Right atrium auricular region (tissue), 2 donors: ENCODE measurements around the gene OGFRL1. TPM values are rescaled to one million over a fixed set of nuclear protein-coding genes. Genes with fewer than 3 reads are reported as not detected.

Source experiments
- DNase-seq: peaks from one replicate; pipeline ENCODE4 v3.0.0-alpha.2; 2019; ENCODE audit warnings: low spot score
- H3K27ac ChIP-seq, 2 donors: fragments of 200-600 bp; sonication (generic); 1 replicate in 1 of 2; 2 replicates in 1 of 2; pipeline ENCODE4 v1.5.1; 2016 to 2019
- H3K27me3 ChIP-seq, 2 donors: fragments of 200-600 bp; sonication (generic); one replicate each; pipeline versions ENCODE4 v1.5.1 to v1.6.0; 2017 to 2019
- H3K36me3 ChIP-seq: fragments of 200-600 bp; sonication (generic); one replicate; pipeline ENCODE4 v1.5.1; 2016
- H3K4me1 ChIP-seq, 2 donors: fragments of 200-600 bp; sonication (generic); one replicate each; pipeline versions ENCODE4 v1.5.1 to v1.6.0; 2017 to 2019
- H3K4me3 ChIP-seq, 2 donors: fragments of 200-600 bp; sonication (generic); 1 replicate in 1 of 2; 2 replicates in 1 of 2; pipeline ENCODE4 v1.5.1; 2017 to 2019; ENCODE audit warnings: mild to moderate bottlenecking in 1 of 2, moderate library complexity in 1 of 2
- H3K9me3 ChIP-seq, 2 donors: fragments of 200-600 bp; sonication (generic); one replicate each; pipeline ENCODE4 v1.5.1; 2019
- total RNA-seq, 2 donors: library from RNA; depleted of rRNA; stranded (reverse); fragments of >200 nt; gene quantifications; one replicate each; pipeline ENCODE4 v1.1.0, GENCODE V29; 2016
- TF ChIP-seq, protein P1 (sequence below), 2 donors: fragments of 200-600 bp; sonication (generic); IDR thresholded peaks; one replicate each; pipeline ENCODE4 v1.5.1; 2019; ENCODE audit warnings: antibody characterized with exemption in 2 of 2

OGFRL1 gene
- total RNA-seq, 2 donors from 2014 or later: 12.0 to 15.1 TPM

DNA sequence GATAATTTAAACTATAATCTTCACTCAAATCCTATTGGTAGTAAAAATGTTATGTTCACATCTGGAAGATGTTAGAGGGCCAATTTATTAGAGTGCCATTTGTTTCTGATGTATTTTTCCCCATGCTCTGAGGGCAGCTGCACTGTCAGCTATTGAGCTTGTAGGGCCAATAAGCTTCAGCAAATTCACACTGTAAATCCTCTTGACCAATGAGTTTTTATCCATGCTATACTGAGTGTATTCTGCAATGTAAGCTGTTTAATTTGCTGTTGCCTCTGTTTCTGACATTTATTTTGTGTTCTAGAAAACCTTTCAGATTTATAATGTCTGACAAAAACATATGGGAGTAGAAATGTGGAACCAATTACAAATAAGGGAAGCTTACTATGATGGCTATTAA lies 62.6 kb downstream of the OGFRL1 start:
- Histone ChIP-seq H3K4me3 (no peak overlapping the region), H3K27me3 (no peaks in the 10 kb centered on the region), H3K9me3 (no peaks in the 10 kb centered on the region), H3K27ac (peak overlapping the region in 1 of 2 donors; percentile 51), H3K36me3 (no peaks in the 10 kb centered on the region), H3K4me1 (peaks cover 0 to 12% of the 10 kb centered on the region in 2 donors)
- no peak for DNase-seq
- TF ChIP-seq, protein P1, sequence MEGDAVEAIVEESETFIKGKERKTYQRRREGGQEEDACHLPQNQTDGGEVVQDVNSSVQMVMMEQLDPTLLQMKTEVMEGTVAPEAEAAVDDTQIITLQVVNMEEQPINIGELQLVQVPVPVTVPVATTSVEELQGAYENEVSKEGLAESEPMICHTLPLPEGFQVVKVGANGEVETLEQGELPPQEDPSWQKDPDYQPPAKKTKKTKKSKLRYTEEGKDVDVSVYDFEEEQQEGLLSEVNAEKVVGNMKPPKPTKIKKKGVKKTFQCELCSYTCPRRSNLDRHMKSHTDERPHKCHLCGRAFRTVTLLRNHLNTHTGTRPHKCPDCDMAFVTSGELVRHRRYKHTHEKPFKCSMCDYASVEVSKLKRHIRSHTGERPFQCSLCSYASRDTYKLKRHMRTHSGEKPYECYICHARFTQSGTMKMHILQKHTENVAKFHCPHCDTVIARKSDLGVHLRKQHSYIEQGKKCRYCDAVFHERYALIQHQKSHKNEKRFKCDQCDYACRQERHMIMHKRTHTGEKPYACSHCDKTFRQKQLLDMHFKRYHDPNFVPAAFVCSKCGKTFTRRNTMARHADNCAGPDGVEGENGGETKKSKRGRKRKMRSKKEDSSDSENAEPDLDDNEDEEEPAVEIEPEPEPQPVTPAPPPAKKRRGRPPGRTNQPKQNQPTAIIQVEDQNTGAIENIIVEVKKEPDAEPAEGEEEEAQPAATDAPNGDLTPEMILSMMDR (IDR thresholded peaks at IDR 0.05): no peak
